ENCODE data around the gene TMCO6.
"Not testable (repeated sequence)": the region's sequence is repeated elsewhere in the genome, so short reads cannot be mapped to it uniquely, and the experiment has no call there.

TMCO6 gene

GRCh38 chr5:140631036-140631417 is 8.2 kb upstream of the TMCO6 start:
- FAIRE-seq, result no peak

DNA sequence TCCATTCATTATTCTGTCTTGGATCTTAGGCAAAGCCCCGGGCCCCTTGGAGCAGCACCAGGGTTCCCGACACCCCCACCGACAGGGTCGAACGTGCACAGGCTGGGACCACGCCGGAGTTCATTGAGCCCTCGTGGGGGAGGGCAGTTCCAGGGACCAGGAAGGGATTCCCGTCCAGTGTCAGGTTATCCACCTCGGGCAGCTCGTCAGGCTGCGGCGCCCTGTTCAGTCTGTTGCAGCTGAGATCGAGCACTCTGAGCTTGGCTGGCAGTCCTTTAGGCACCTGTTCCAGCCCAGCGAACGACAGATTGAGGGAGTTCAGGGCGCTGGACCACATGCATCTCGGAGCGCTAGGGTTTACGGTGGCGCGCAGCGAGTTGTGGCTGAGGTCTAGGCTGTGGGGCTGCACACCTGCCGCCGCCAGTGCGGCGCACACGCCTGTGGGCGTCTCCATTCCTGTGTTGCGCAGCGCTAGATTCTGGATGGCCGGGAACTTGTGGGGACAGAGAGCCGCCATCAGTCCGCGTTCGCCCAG is 7.4 kb upstream of the TMCO6 start:
- FAIRE-seq, result no peak

- no peak for FAIRE-seq
Observed at GRCh38 chr5:140632366-140633020, 6.8 kb upstream of the TMCO6 start.

- FAIRE-seq, result no peak
Observed at GRCh38 chr5:140633021-140633471, 6.2 kb upstream of the TMCO6 start, which contains the start of gene CD14. CD14 (minus strand) TSS chr5:140633175; CDS start chr5:140633071, 104 bp downstream.

GRCh38 chr5:140633501-140633900 is 5.8 kb upstream of the TMCO6 start:
- no peak for FAIRE-seq

GRCh38 chr5:140634103-140634502 is 5.1 kb upstream of the TMCO6 start:
- FAIRE-seq, result no peak

DNA sequence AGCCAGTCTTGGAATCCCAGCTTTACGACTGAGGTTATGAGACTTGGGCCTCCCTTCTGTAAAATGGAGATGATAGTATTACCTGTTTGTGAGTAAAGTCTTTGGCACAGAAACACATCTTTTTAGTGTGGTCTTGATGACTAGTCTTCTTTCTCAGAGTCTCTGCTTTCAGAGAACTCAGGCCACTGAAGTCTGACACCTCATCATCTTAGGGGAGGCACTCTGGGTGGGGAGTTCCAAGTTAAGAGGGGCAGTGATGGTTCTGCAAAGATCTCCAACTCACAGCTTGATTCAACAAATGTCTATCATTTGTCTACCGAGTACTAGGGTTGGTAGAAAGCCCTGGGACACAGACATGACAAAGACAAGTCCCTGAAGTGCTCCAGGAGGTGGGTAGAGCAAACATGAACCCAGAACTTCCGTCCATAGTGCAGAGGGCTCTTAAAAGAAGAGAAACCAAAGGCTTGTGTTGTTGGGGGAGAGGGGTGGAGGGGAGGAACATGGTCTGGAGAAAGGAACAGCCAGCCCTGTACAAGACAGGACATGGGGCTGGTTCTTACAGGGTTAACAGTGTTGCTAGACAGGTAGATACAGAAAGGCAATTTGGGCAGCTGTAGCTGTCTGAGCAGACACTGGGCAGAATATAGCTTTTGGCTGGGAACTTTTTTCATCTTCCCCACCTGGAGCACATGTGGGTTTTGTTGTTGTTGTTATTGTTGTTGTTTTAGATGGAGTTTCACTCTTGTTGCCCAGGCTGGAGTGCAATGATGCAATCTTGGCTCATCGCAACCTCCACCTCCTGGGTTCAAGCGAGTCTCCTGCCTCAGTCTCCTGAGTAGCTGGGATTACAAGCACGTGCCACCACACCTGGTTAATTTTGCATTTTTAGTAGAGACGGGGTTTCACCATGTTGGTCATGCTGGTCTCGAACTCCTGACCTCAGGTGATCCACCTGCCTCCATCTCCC is 3.7 kb upstream of the TMCO6 start:
- no peak for FAIRE-seq

GRCh38 chr5:140637371-140638100 is 1.7 kb upstream of the TMCO6 start:
- no peak for FAIRE-seq

- not testable (repeated sequence) for FAIRE-seq
Observed at GRCh38 chr5:140638898-140639147, 428 bp upstream of the TMCO6 start.

GRCh38 chr5:140641716-140642115 is 2.5 kb downstream of the TMCO6 start:
- FAIRE-seq, result no peak

DNA sequence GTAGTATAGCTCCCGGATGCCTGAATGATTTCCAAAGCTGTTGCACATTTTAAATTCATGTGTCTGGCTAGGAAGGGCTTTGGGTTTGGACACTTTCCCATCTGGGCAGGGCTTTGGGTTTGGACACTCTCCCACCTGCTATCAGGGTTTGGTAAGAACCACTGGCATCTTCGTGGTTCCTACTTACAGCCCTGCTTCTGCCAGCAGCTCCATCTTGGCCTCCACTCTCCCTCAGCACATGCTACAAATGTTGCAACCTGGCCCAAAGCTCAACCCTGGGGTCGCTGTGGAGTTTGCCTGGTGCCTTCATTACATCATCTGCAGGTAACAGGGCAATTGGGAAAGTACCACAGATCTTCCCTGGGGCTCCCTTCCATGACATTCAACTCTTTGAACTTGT is 3.5 kb downstream of the TMCO6 start:
- no peak for FAIRE-seq

- FAIRE-seq, result no peak
Observed at GRCh38 chr5:140647042-140647419, 7.8 kb downstream of the TMCO6 start.

GRCh38 chr5:140658870-140659269 is 19.6 kb downstream of the TMCO6 start:
- FAIRE-seq, result no peak

DNA sequence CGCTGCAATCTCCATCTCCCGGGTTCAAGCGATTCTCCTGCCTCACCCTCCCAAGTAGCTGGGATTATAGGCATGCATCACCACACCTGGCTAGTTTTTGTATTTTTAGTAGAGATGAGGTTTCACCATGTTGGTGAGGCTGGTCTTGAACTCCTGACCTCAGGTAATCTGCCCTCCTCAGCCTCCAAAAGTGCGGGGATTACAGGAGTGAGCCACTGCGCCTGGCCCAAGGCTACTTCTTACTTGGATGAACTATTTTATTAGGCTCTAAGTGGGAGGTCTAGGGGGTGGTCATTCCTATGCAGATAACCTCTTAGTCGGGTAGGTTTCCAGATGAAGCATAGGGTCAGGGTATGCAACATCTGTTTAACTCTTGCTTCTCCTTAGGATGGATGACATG is 21.1 kb downstream of the TMCO6 start:
- not testable (repeated sequence) for FAIRE-seq

- no peak for FAIRE-seq
Observed at GRCh38 chr5:140664030-140664358, 24.7 kb downstream of the TMCO6 start.

DNA sequence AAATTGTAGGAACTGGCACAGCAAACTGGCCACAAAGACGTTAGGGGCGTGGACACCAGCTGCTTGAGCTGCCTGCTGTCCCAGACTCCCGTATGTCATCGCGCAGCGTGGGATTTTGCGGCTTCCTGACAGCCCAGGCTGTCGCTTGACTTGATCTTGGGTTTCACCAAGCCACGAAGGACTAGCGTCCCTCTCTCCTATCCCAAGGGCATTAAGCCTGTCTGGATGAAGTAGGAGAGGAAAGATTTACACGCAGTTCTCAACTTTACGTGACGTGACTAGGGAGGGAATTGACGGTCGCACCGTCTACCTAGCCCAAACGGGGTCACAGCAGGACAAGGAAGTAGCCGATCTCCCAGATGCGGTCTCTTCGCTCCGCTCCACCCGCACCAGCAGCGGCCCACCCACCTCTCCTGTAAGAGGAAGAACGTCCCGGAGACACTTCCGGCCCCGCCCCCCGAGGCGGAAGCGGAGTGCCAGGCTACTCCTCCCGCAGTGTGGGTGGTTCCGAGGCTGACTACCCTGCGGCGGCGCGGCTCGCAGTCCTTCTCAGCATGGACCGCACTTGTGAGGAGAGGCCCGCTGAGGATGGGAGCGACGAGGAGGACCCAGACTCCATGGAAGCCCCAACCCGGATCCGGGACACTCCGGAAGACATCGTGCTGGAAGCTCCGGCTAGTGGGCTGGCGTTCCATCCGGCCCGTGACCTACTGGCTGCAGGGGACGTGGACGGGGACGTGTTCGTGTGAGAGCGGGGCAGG is 25.3 kb downstream of the TMCO6 start, which contains the start of gene WDR55:
WDR55 (plus strand) TSS at position 546 of the 761 bp plus-strand sequence; CDS start at position 555, 9 bp downstream.
- FAIRE-seq, result peak; percentile 9

- FAIRE-seq, result not testable (repeated sequence)
Observed at GRCh38 chr5:140671035-140671434, 31.8 kb downstream of the TMCO6 start.

- FAIRE-seq, result no peak
Observed at GRCh38 chr5:140671472-140672125, 32.3 kb downstream of the TMCO6 start.

- no peak for FAIRE-seq
Observed at GRCh38 chr5:140672455-140673186, 33.4 kb downstream of the TMCO6 start.

DNA sequence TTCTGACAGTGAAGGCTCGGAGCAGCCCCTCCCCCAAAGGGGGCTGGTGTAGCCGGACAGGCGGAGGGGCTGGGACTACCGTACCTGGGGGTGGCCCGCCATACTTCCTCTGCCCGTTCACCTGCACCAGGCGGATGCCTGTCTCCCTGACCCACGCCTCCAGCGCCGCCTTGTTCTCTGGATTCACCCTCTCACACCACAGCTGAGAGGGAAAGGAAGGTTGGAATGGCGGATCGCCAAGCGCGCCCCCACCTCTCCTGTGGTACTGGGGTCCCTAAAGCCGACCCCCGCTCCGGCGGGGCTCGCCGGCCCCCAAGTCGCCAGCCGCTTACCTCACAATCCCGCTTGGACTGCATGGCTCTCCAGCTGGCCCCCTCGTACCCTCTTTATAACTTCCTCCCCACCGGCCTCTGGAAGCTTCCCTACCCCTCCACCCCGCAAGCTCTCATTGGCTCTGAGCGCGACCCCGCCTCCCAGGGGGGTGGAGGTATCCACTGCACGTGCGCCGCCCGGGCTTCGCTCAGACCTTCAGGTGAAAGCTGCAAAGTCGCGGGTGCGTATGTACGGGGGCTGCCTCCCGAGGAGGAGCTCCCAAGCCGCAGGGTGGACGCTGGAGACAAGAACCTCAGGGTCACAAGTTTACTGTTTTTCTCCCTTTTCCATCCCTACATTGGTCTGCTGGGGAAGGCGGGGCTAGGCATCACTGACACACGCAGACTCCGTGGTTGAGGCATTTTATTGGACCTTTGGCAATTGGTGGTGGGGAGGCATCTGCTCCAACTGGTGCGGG is 34.1 kb downstream of the TMCO6 start, which contains the start of gene DND1:
DND1 (minus strand) TSS at position 390 of the 790 bp plus-strand sequence; CDS start at position 356, 34 bp downstream.
- FAIRE-seq, result no peak

Data from islet of Langerhans (tissue), 1 donor.